Smooth muscle cell of the brain vasculature (primary cell): ENCODE data around the gene RPS21.
A peak's percentile ranks its signal among the peaks of the same experiment; 100 is the strongest.

Source experiments
- DNase-seq: peaks from one replicate; pipeline ENCODE4 v3.0.0-alpha.2; 2012; ENCODE audit warnings: low read depth, low spot score

Gene RPS21

GRCh38 chr20:62396367-62397239 lies 9.7 kb downstream of the RPS21 start:
- no peak for DNase-seq

- no peak for DNase-seq
Measured at GRCh38 chr20:62398120-62398821, 11.4 kb downstream of the RPS21 start.

- DNase-seq = no peak
Measured at GRCh38 chr20:62400021-62400420, 13.1 kb downstream of the RPS21 start.

- DNase-seq = no peak
Measured at GRCh38 chr20:62400541-62400940, 13.6 kb downstream of the RPS21 start.

GRCh38 chr20:62401331-62401779 lies 14.5 kb downstream of the RPS21 start:
- no peak for DNase-seq

GRCh38 chr20:62402456-62403150 lies 15.7 kb downstream of the RPS21 start:
- DNase-seq = no peak

- no peak for DNase-seq
Measured at GRCh38 chr20:62403331-62403730, 16.4 kb downstream of the RPS21 start.

- DNase-seq = no peak
Measured at GRCh38 chr20:62404112-62404665, 17.3 kb downstream of the RPS21 start.

- DNase-seq = no peak
Measured at GRCh38 chr20:62404761-62405107, 17.8 kb downstream of the RPS21 start.

- no peak for DNase-seq
Measured at GRCh38 chr20:62405108-62405980, 18.4 kb downstream of the RPS21 start.

GRCh38 chr20:62405981-62406513 lies 19.1 kb downstream of the RPS21 start:
- no peak for DNase-seq

- DNase-seq = no peak
Measured at GRCh38 chr20:62406635-62407176, 19.8 kb downstream of the RPS21 start.

- peak; percentile 73 for DNase-seq
Measured at GRCh38 chr20:62407221-62407992, 20.5 kb downstream of the RPS21 start, which contains the start of gene CABLES2. TSS of gene CABLES2 (minus strand) at chr20:62407285. CDS start at chr20:62407276, 9 bp downstream.

- DNase-seq = no peak
Measured at GRCh38 chr20:62408055-62408454, 21.2 kb downstream of the RPS21 start.

- DNase-seq = no peak
Measured at GRCh38 chr20:62408640-62409039, 21.7 kb downstream of the RPS21 start.

- no peak for DNase-seq
Measured at GRCh38 chr20:62409086-62409853, 22.4 kb downstream of the RPS21 start.

GRCh38 chr20:62409931-62410745 lies 23.2 kb downstream of the RPS21 start:
- DNase-seq = no peak
